Tibial artery (tissue), 4 donors: ENCODE data around the gene AQP2.

ENCODE experiments used
- DNase-seq, 2 donors: peaks; one replicate each; pipeline ENCODE4 v3.0.0-alpha.2; 2019
- H3K27ac ChIP-seq, 2 donors: fragments of 200-600 bp; sonication (generic) in 1 of 2; 1 replicate in 1 of 2; 2 replicates in 1 of 2; pipeline ENCODE4 v1.5.1; 2018 to 2019; ENCODE audit warnings: mild to moderate bottlenecking in 1 of 2
- H3K27me3 ChIP-seq, 2 donors: fragments of 200-600 bp; sonication (generic) in 1 of 2; one replicate each; pipeline versions ENCODE4 v1.5.1 to v1.6.0; 2016 to 2019
- H3K36me3 ChIP-seq, 3 donors: fragments of 200-600 bp; sonication (generic) in 2 of 3; one replicate each; pipeline ENCODE4 v1.5.1; 2016 to 2019; ENCODE audit warnings: mild to moderate bottlenecking in 2 of 3
- H3K4me1 ChIP-seq, 4 donors: fragments of 200-600 bp; sonication (generic) in 2 of 4; 1 replicate in 3 of 4; 2 replicates in 1 of 4; pipeline ENCODE4 v1.5.1; 2016 to 2019
- H3K4me3 ChIP-seq, 2 donors: fragments of 200-600 bp; sonication (generic) in 1 of 2; 1 replicate in 1 of 2; 2 replicates in 1 of 2; pipeline ENCODE4 v1.5.1; 2018 to 2019; ENCODE audit warnings: mild to moderate bottlenecking in 2 of 2
- H3K9me3 ChIP-seq, 3 donors: fragments of 200-600 bp; sonication (generic) in 1 of 3; one replicate each; pipeline ENCODE4 v1.5.1; 2016 to 2019
- CTCF ChIP-seq, 2 experiments: fragments of 200-600 bp in 1 of 2; fragments of 450-650 bp in 1 of 2; IDR thresholded peaks; one replicate each; pipeline ENCODE4 v1.5.1; 2017 to 2019; ENCODE audit warnings: antibody characterized with exemption in 2 of 2, mild to moderate bottlenecking in 1 of 2, moderate library complexity in 1 of 2
- intact Hi-C: fragments of 100-400 bp; cut with DNase I; formaldehyde crosslinking; loops from one replicate; pipeline ENCODE4 v1.15.0; 2023; ENCODE audit warnings: low total_unique reads

Gene AQP2

GRCh38 chr12:49909826-49910225 is 40.7 kb upstream of the AQP2 start:
- Histone ChIP-seq H3K27ac (no peak overlapping the region), H3K36me3 (no peaks in the 10 kb centered on the region), H3K27me3 (peaks cover 0 to 13% of the 10 kb centered on the region in 2 donors), H3K4me3 (no peak overlapping the region), H3K9me3 (no peaks in the 10 kb centered on the region), H3K4me1 (no peaks in the 10 kb centered on the region)
- intact Hi-C loops: no loop called here
- no peak for TF ChIP-seq CTCF (IDR thresholded peaks at IDR 0.05)
- no peak for DNase-seq

GRCh38 chr12:49910331-49911212 is 40.0 kb upstream of the AQP2 start:
- Histone ChIP-seq H3K4me1 (no peaks in the 10 kb centered on the region), H3K27ac (no peak overlapping the region), H3K36me3 (no peaks in the 10 kb centered on the region), H3K4me3 (no peak overlapping the region), H3K9me3 (no peaks in the 10 kb centered on the region), H3K27me3 (peaks cover 0 to 13% of the 10 kb centered on the region in 2 donors)
- no peak for TF ChIP-seq CTCF (IDR thresholded peaks at IDR 0.05)
- intact Hi-C loops: no loop called here
- no peak for DNase-seq

GRCh38 chr12:49911213-49911605 is 39.3 kb upstream of the AQP2 start:
- TF ChIP-seq CTCF (IDR thresholded peaks at IDR 0.05): no peak
- Histone ChIP-seq H3K27ac (no peak overlapping the region), H3K27me3 (peaks cover 0 to 13% of the 10 kb centered on the region in 2 donors), H3K4me3 (no peak overlapping the region), H3K4me1 (no peaks in the 10 kb centered on the region), H3K9me3 (no peaks in the 10 kb centered on the region), H3K36me3 (no peaks in the 10 kb centered on the region)
- intact Hi-C loops: no loop called here
- no peak for DNase-seq

GRCh38 chr12:49912345-49913255 is 37.9 kb upstream of the AQP2 start:
- intact Hi-C loops: no loop called here
- DNase-seq: no peak
- Histone ChIP-seq H3K27me3 (peaks cover 0 to 20% of the 10 kb centered on the region in 2 donors), H3K9me3 (no peaks in the 10 kb centered on the region), H3K4me3 (no peak overlapping the region), H3K36me3 (no peaks in the 10 kb centered on the region), H3K27ac (no peak overlapping the region), H3K4me1 (no peaks in the 10 kb centered on the region)
- TF ChIP-seq CTCF (IDR thresholded peaks at IDR 0.05): no peak

- DNase-seq: no peak
- no peaks in the 10 kb centered on the region for H3K9me3 ChIP-seq
- intact Hi-C loops: no loop called here
- TF ChIP-seq CTCF (IDR thresholded peaks at IDR 0.05): no peak
- H3K36me3 ChIP-seq: no peaks in the 10 kb centered on the region
- no peak overlapping the region for H3K27ac ChIP-seq
- no peaks in the 10 kb centered on the region for H3K4me1 ChIP-seq
- no peak overlapping the region for H3K4me3 ChIP-seq
- H3K27me3 ChIP-seq: peaks cover 0 to 27% of the 10 kb centered on the region in 2 donors
Observed at GRCh38 chr12:49916129-49916919, 34.2 kb upstream of the AQP2 start.
